Mesodermal cell (in vitro differentiated cells): Measurements from ENCODE around the gene CRABP1.

Source experiments
- H3K27ac ChIP-seq: 2 replicates; pipeline ENCODE4 v1.7.0; 2013; ENCODE audit warnings: mild to moderate bottlenecking, low read depth, low read length, moderate library complexity; ENCODE audit not compliant: severe bottlenecking
- H3K36me3 ChIP-seq: 2 replicates; pipeline ENCODE4 v1.7.1; 2013; ENCODE audit warnings: mild to moderate bottlenecking, low read length, moderate library complexity; ENCODE audit not compliant: control insufficient read depth, insufficient read depth
- H3K4me1 ChIP-seq: one replicate; pipeline ENCODE4 v1.7.1; 2013; ENCODE audit warnings: mild to moderate bottlenecking, low read length; ENCODE audit not compliant: insufficient read depth, control insufficient read depth, poor library complexity, severe bottlenecking
- H3K4me3 ChIP-seq: 2 replicates; pipeline ENCODE4 v1.7.0; 2013; ENCODE audit warnings: low read length, control low read depth, mild to moderate bottlenecking; ENCODE audit not compliant: insufficient read depth, poor library complexity, severe bottlenecking; ENCODE audit errors: extremely low read depth
- H3K9me3 ChIP-seq: 2 replicates; pipeline ENCODE4 v1.7.1; 2013; ENCODE audit warnings: mild to moderate bottlenecking, low read length, moderate library complexity; ENCODE audit not compliant: control insufficient read depth
- WGBS, 2 experiments: methylation state at CpG; one replicate each; pipeline ENCODE4 v1.1.5; 2013; ENCODE audit warnings: missing lambda C conversion rate in 2 of 2; ENCODE audit not compliant: insufficient coverage in 2 of 2; 5-methylcytosine and 5-hydroxymethylcytosine counted together

CRABP1 gene

DNA sequence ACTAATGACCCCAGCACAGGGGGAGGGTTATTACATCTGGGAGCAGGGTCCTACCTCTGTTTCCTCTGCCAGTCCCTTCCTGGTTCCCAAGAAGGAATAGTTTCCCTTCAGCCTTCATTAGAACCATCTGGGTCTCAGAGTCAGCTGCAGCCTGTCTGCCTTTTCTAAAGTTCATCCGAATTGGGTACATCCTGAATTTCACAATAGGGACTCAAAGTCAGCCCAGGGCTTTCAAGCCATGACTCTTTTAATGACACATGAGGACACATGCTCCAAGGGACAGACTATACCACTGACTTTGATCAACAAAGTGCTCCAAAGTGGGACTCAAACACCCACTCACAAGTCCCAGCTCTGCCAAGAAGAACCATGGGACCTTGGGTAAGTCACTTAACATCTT lies 12.7 kb upstream of the CRABP1 start:
- Histone ChIP-seq H3K36me3 (no peaks in the 10 kb centered on the region), H3K4me1 (peaks cover 15% of the 10 kb centered on the region), H3K9me3 (no peaks in the 10 kb centered on the region), H3K4me3 (no peak overlapping the region), H3K27ac (no peak overlapping the region)
- 86 to 92% methylated on average over 1 of the region's 1 CpG for WGBS, 2 experiments

DNA sequence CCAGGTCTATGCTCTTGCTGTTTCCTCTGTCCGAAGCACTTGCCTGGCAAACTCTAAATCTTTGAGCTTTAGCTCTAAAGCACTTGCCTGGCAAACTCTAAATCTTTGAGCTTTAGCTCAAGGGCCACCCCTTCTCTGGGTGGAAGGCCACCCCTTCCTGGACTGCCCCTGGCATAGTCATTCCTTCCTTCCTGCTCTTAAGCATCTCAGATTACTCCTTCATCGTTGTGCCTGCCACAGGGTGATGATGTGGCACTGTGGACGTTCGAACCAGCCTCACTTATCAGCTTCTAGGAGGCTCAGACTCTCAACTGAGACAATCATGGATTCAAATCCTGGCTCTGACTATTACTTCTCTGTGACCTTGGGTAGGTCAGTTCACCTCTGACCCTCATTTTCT lies 10.5 kb upstream of the CRABP1 start:
- Histone ChIP-seq H3K9me3 (no peaks in the 10 kb centered on the region), H3K4me3 (no peak overlapping the region), H3K4me1 (peaks cover 10% of the 10 kb centered on the region), H3K27ac (no peak overlapping the region), H3K36me3 (no peaks in the 10 kb centered on the region)
- WGBS, 2 experiments = 77 to 78% methylated on average over 4 of the region's 4 CpGs

DNA sequence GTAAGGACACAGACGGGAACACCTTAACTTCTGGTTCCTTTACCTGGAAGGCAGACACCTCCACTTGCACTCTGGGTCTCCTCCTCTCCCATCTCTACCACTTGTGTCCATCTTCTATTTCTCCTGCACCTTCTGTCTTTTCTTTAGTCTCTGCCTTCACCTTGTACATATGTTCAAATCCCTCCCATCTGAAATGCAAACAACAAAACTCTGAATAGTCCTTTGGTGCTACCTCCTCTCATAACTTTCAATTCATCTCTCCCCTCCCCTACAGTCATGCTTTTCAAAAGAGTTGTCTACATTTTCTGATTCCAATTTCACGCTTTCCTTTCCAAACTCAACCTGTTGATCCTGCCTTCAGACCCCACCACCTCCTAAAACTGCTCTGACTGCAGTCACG lies 5.3 kb upstream of the CRABP1 start:
- Histone ChIP-seq H3K27ac (no peak overlapping the region), H3K4me3 (no peak overlapping the region), H3K9me3 (no peaks in the 10 kb centered on the region), H3K4me1 (peaks cover 6% of the 10 kb centered on the region), H3K36me3 (no peaks in the 10 kb centered on the region)
- WGBS, 2 experiments = 93 to 98% methylated on average over 3 of the region's 3 CpGs

DNA sequence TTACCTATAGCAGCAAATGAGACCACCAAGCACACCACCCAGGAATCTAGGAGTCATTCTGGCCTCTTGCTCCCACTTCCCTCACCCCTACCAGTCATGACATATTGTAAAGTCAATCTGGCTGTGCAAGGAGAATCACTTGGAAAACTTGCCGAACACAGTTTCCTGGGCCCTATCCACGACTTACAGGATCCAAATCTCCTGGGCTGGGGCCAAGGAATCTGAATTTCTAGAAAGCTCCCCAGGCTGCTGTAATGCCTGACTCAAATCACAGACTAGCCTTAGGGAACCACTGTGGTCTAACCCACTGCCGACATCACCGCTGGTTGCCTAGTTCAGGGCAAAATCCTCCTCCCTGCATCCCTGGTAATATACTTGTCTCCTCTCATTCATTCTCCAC lies 4.2 kb upstream of the CRABP1 start:
- Histone ChIP-seq H3K36me3 (no peaks in the 10 kb centered on the region), H3K4me1 (peaks cover 9% of the 10 kb centered on the region), H3K27ac (no peak overlapping the region), H3K9me3 (no peaks in the 10 kb centered on the region), H3K4me3 (no peak overlapping the region)
- 85 to 90% methylated on average over 4 of the region's 4 CpGs for WGBS, 2 experiments

DNA sequence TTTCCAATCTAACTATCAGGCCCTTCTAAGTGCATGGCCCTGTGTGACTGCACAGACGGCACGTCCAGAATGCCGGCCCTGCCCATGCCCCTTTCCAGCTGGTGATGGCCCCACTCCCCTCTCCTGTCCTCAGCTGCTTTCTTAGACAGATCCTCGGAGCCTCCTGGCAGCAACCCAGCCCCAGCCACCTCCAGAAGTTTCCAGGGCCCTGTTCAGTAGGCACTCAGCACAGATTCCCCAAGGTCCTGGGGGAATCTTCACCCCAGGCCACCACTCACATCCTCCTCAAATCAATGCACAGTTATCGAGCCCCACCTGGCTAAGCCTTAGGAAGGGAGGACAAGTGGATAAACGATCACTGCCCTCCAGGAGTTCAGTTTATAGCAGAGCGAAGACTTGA lies 1.4 kb upstream of the CRABP1 start:
- H3K9me3 ChIP-seq = no peaks in the 10 kb centered on the region
- no peak overlapping the region for H3K27ac ChIP-seq
- 79 to 80% methylated on average over 5 to 7 of the region's 7 CpGs for WGBS, 2 experiments
- H3K4me1 ChIP-seq = peaks cover 8% of the 10 kb centered on the region
- H3K4me3 ChIP-seq = no peak overlapping the region
- no peaks in the 10 kb centered on the region for H3K36me3 ChIP-seq

DNA sequence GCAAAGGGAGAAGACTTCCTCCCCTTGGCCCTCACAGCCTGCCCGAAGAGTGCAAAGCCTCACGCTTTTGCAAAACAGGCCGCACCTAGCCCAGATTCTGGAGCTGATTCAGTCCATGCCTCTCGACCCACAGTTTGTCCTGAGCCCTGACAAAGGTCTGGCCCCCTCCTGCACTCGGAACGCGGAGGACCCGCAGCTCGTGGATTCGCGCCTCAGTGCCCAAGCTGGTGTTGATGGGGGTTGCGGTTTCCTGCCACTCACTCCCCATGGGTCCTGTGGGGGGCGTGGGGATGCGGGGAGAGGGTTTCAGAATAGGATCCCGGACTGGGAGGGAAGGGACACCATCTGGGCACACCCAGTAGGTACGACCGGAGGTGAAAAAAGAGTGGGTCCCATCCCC lies 594 bp upstream of the CRABP1 start:
- Histone ChIP-seq H3K27ac (no peak overlapping the region), H3K36me3 (no peaks in the 10 kb centered on the region), H3K9me3 (no peaks in the 10 kb centered on the region), H3K4me3 (no peak overlapping the region), H3K4me1 (peaks cover 8% of the 10 kb centered on the region)
- 53 to 57% methylated on average over 5 to 8 of the region's 17 CpGs for WGBS, 2 experiments

DNA sequence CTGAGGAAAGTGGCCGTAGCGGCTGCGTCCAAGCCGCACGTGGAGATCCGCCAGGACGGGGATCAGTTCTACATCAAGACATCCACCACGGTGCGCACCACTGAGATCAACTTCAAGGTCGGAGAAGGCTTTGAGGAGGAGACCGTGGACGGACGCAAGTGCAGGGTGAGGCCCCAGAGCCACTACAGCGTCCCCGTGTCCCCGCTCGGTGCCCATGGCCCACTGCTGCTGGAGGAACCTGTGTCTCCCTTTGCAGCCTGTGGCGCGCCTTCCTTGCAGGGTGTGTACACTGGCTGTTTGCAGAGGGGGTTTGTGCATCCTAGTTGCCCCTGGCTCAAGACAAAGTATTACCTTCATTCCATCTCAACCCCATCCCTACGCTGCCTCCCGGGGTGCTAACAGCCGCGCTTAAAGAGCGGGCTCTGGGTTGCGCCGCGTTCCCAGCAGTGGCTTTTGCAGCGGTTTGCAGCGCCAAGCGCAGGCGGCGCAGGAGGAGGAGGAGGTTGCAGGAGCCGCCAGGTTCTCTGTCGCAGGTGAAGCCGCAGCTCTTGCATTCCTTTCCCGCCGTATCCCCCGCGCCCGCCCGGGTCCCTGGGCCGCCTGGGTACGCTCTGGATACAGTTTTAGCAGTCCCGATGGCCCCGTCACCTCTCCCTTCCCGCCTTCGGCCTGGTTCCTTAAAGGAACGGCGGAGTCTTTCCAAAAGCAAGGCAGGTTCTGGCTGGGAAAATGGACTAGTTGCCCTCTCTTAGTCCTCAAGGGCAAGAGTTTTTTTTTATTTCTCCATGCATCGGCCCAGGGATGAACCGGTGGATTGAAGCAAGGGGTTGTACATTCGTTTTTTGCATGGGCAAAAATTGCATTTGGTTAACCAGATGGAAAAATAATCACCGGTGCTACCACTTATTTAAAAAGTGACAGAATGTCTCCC lies 1.2 kb downstream of the CRABP1 start:
- no peak overlapping the region for H3K27ac ChIP-seq
- peaks cover 8% of the 10 kb centered on the region for H3K4me1 ChIP-seq
- peak overlapping the region; percentile 40 for H3K4me3 ChIP-seq
- 5 to 6% methylated on average over 32 to 39 of the region's 53 CpGs for WGBS, 2 experiments
- no peaks in the 10 kb centered on the region for H3K9me3 ChIP-seq
- no peaks in the 10 kb centered on the region for H3K36me3 ChIP-seq

DNA sequence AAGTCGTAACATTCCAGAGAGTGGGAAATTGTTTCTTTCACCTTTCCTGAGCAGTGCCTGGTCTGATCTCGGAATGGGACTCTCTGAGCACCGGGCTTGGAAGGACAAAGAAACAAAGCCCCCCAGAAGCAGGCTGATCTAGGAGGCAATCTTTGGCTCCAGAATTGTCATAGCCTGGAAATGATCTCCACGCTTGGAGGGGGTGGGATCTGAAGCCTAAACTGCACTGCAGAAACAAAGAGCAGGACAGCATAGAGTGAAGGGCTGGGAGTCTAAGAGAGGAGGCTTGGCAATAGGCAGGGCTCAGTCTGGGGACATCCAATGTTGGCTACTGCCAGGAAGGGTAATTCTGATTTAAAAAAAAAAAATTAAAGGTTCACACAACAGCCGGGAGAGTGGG lies 1.9 kb downstream of the CRABP1 start:
- WGBS, 2 experiments = 56 to 65% methylated on average over 3 to 4 of the region's 5 CpGs
- Histone ChIP-seq H3K27ac (no peak overlapping the region), H3K4me1 (peaks cover 8% of the 10 kb centered on the region), H3K9me3 (no peaks in the 10 kb centered on the region), H3K36me3 (no peaks in the 10 kb centered on the region), H3K4me3 (no peak overlapping the region)

DNA sequence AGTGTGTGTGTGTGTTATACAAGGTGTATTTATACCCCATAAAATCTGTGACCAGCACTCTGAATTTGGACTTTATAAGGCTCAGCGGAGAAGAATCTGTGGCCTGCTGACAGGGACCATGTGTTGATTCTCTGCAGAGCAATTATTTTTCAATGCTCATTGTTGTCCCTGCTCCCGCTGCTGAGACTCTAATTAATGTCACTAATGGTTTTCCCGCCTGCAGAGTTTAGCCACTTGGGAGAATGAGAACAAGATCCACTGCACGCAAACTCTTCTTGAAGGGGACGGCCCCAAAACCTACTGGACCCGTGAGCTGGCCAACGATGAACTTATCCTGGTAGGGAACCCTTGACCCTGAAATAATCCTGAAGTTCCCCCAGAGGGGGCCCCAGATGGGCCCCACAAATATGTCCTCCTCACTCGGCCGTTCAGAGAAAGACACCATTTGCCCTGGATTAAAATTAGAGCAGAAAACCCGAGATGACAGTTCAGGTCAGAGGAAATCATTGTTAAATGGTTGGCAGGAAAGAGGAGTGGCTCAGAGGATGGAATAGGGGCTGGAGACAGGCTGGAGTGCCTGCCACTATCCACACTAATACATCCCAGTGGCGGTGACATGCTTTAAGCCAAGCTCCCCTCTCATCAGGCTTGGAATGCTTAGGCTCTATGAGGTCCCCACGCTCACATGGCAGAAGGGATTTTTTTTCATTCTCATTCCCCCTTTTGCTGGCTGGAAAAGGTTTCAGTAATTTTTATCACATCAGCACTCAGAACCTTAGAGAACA lies 3.3 kb downstream of the CRABP1 start:
- WGBS, 2 experiments = 86 to 88% methylated on average over 10 to 11 of the region's 12 CpGs
- Histone ChIP-seq H3K4me3 (no peak overlapping the region), H3K36me3 (no peaks in the 10 kb centered on the region), H3K27ac (no peak overlapping the region), H3K9me3 (no peaks in the 10 kb centered on the region), H3K4me1 (peaks cover 8% of the 10 kb centered on the region)

DNA sequence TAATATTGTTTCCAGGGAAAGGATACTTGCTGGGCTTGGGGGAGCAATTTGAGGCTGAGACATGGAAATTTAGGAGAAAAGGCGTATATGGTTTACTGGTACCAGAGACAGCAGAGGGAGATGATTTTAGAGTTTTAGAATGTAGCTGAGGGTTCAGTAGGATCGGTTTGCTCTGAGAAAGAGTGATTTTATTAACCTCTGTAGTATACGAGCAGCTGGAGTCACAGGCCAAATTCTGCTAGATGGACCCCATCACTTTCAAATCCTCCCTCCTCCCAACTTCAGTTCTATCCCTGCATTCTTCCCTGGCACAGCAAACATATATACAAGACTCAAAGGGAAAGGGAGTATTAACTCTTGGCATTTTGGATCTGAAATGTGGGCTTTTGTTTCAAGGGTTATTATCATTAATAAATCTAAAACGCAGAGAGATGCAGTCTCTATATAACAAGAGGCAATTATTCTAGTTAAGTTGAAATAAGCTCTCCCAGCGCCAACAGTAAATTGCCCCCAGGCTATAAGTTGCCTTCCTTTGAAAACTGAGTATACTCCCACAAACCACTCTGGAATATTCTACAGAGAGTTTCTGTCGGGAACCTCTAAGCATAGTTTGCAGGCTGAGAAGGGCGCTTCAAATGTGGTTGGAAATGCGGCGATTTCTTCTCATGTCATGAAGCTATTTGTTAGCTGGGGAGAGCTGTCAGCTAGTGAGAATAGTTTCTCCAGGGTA lies 5.4 kb downstream of the CRABP1 start:
- Histone ChIP-seq H3K9me3 (no peaks in the 10 kb centered on the region), H3K27ac (no peak overlapping the region), H3K4me3 (no peak overlapping the region), H3K4me1 (peaks cover 8% of the 10 kb centered on the region), H3K36me3 (no peaks in the 10 kb centered on the region)
- WGBS, 2 experiments = 88 to 89% methylated on average over 5 to 7 of the region's 9 CpGs
